Ovary (tissue), 9 donors: ENCODE measurements around the gene PKP2. TPM values are rescaled to one million over a fixed set of nuclear protein-coding genes. Genes with fewer than 3 reads are reported as not detected.

ENCODE experiments used
- DNase-seq, 5 donors: peaks; one replicate each; pipeline ENCODE4 v3.0.0-alpha.2; 2019 to 2020
- H3K27ac ChIP-seq, 2 donors: fragments of 200-600 bp; one replicate each; pipeline versions ENCODE4 v1.5.1 to v1.8.0; 2019 to 2022
- H3K27me3 ChIP-seq: fragments of 200-600 bp; one replicate; pipeline ENCODE4 v1.8.0; 2022
- H3K36me3 ChIP-seq: fragments of 200-600 bp; sonication (generic); one replicate; pipeline ENCODE4 v1.5.1; 2019
- H3K4me1 ChIP-seq: one replicate; pipeline ENCODE4 v1.8.1; 2013; ENCODE audit warnings: mild to moderate bottlenecking, moderate library complexity; ENCODE audit not compliant: insufficient read depth
- H3K4me3 ChIP-seq: fragments of 200-600 bp; sonication (generic); one replicate; pipeline ENCODE4 v1.5.1; 2017
- H3K9me3 ChIP-seq, 2 donors: fragments of 200-600 bp in 1 of 2; sonication (generic) in 1 of 2; one replicate each; pipeline versions ENCODE4 v1.5.1 to v1.8.1; 2013 to 2019; ENCODE audit warnings: mild to moderate bottlenecking in 1 of 2, moderate library complexity in 1 of 2
- CTCF ChIP-seq, 3 donors: fragments of 450-650 bp in 2 of 3; fragments of 200-600 bp in 1 of 3; IDR thresholded peaks; one replicate each; pipeline versions ENCODE4 v1.5.1 to v1.8.0; 2016 to 2022; ENCODE audit warnings: antibody characterized with exemption in 3 of 3, mild to moderate bottlenecking in 1 of 3
- EP300 ChIP-seq: sonication (generic); formaldehyde crosslinking; IDR thresholded peaks from one replicate; pipeline ENCODE4 v1.6.1; 2017; ENCODE audit warnings: antibody characterized with exemption
- POLR2A ChIP-seq: fragments of 450-650 bp; IDR thresholded peaks from one replicate; pipeline ENCODE4 v1.6.1; 2017; ENCODE audit warnings: antibody characterized with exemption, mild to moderate bottlenecking, moderate library complexity
- WGBS, 3 donors: extraction: QIAGEN DNeasy Blood & Tissue Kit in 1 of 3; methylation state at CpG; one replicate each; pipeline versions ENCODE4 v1.1.5 to v1.1.7; 2013 to 2017; 5-methylcytosine and 5-hydroxymethylcytosine counted together
- intact Hi-C, 4 donors: fragments of 100-400 bp; cut with DNase I; formaldehyde crosslinking; loops; one replicate each; pipeline versions ENCODE4 v1.11.0 to v1.15.1; 2022 to 2023
- polyA plus RNA-seq, 2 donors: library from polyadenylated mRNA; stranded (reverse); fragments of 200-250 nt in 1 of 2; fragments of 350-450 nt in 1 of 2; fragmentation: Illumina TruSeq in 1 of 2; extraction: RNeasy Lipid Tissue Mini Kit (QIAGEN cat#74804) in 1 of 2; gene quantifications; one replicate each; pipeline ENCODE4 v1.2.3, GENCODE V29; 2013 to 2014
- total RNA-seq, 7 donors: library from RNA; depleted of rRNA in 2 of 7; stranded (reverse); fragments of >200 nt in 2 of 7; fragmentation: NEBNext Ultra II Directional in 3 of 7; extraction: Animal tissue kit (Norgen Biotek cat#: 25700) in 3 of 7; gene quantifications; one replicate each; pipeline versions ENCODE4 v1.1.0 to v1.2.4, GENCODE V29; 2016 to 2023
- donor health status: DM: no; HTN: no; CAD: no; lungs with moderate emphysema.
- donor health status: DM: no; HTN: no; CAD: no.
- donor health status: Bipolar disorder and iron deficiency.
- donor health status: DM: yes; HTN: yes; CAD: no.
- donor health status: DM: no; HTN: no; CAD: no.
- donor health status: DM: yes; HTN: yes; CAD: no.

Gene PKP2
- total and polyA plus RNA-seq, 9 donors = 7.4 to 124 (median 26.9) TPM

GRCh38 chr12:32836710-32837109, 59.9 kb downstream of the PKP2 start:
- no peak overlapping the region for H3K4me3 ChIP-seq
- intact Hi-C loops = no loop called here
- no peak overlapping the region for H3K27ac ChIP-seq
- TF ChIP-seq POLR2A (no peak), EP300 (no peak), CTCF (IDR thresholded peaks at IDR 0.05) (no peak)
- H3K4me1 ChIP-seq = no peaks in the 10 kb centered on the region
- no peaks in the 10 kb centered on the region for H3K36me3 ChIP-seq
- H3K9me3 ChIP-seq = no peaks in the 10 kb centered on the region
- no peak for DNase-seq
- WGBS, 3 donors = 81 to 84% (median 82%) methylated on average over 3 of the region's 3 CpGs
- H3K27me3 ChIP-seq = no peaks in the 10 kb centered on the region

DNA sequence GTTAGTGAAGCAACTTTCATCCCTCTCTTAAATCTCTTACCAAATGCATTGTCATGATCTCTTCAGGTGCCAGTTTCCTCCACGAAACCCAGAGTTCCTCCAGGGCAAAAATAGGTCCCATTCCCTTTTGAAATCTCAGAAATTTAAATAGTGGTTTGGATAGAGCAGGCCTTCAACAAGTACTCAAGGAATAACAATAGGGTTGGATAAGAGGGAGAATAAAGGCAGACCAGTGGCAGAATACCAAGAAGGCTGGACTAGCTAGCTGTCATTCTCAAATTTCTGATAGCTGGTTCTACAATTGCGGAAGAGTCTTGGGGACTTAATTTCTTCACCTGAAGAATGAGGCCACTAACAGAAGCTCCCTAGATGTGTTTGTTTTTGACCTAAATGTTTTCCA, 62.5 kb downstream of the PKP2 start:
- H3K27ac ChIP-seq = no peak overlapping the region
- no peak overlapping the region for H3K4me3 ChIP-seq
- intact Hi-C loops = no loop called here
- H3K9me3 ChIP-seq = no peaks in the 10 kb centered on the region
- no peaks in the 10 kb centered on the region for H3K36me3 ChIP-seq
- no peaks in the 10 kb centered on the region for H3K27me3 ChIP-seq
- H3K4me1 ChIP-seq = no peaks in the 10 kb centered on the region
- TF ChIP-seq CTCF (IDR thresholded peaks at IDR 0.05) = no peak
- no peak for DNase-seq
- WGBS, 3 donors = 93 to 99% (median 96%) methylated on average over 2 of the region's 2 CpGs

DNA sequence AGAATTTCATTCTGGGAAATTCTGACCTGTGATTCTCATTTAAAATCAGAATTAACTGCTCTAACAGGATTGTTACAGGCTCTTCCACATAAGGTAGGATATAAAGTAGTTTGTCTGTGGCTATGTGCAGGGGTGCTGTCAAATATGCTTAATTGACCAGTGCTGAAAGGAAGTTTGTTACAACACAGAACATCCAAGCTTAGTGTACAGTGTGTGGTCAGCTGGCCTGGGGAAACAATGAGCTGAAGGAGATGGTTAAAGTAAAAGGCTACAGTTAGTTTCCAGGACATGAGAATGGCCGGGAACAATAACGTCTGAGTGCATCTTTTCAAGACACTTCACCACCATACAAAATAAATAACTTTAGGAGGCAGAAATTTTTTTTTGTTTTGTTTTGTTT, 68.0 kb downstream of the PKP2 start:
- TF ChIP-seq EP300 (no peak), CTCF (IDR thresholded peaks at IDR 0.05) (no peak), POLR2A (no peak)
- H3K27me3 ChIP-seq = no peaks in the 10 kb centered on the region
- H3K27ac ChIP-seq = no peak overlapping the region
- 84 to 93% (median 86%) methylated on average over 2 of the region's 2 CpGs for WGBS, 3 donors
- no peaks in the 10 kb centered on the region for H3K4me1 ChIP-seq
- H3K36me3 ChIP-seq = no peaks in the 10 kb centered on the region
- H3K9me3 ChIP-seq = no peaks in the 10 kb centered on the region
- intact Hi-C loops = no loop called here
- DNase-seq = no peak
- no peak overlapping the region for H3K4me3 ChIP-seq

- TF ChIP-seq EP300 = no peak
- no peak for TF ChIP-seq POLR2A
- no peak for TF ChIP-seq CTCF (IDR thresholded peaks at IDR 0.05)
- intact Hi-C loops = no loop called here
- H3K36me3 ChIP-seq = no peaks in the 10 kb centered on the region
- no peak for DNase-seq
- no peaks in the 10 kb centered on the region for H3K27me3 ChIP-seq
- no peak overlapping the region for H3K4me3 ChIP-seq
- no peaks in the 10 kb centered on the region for H3K4me1 ChIP-seq
- H3K27ac ChIP-seq = no peak overlapping the region
- 82 to 100% (median 97%) methylated on average over 1 of the region's 1 CpG for WGBS, 3 donors
- no peaks in the 10 kb centered on the region for H3K9me3 ChIP-seq
Observed at GRCh38 chr12:32828120-32828519, 68.5 kb downstream of the PKP2 start.
